KBM-7 (cell line): ENCODE data around the gene TSPAN11.

ENCODE experiments used
- DNase-seq: peaks from one replicate; pipeline ENCODE4 v3.0.0-alpha.2; 2015
- in situ Hi-C: fragments of 300-500 bp; cut with MboI; formaldehyde crosslinking; loops from 2 replicates; pipeline ENCODE4 v1.14.3; 2020; ENCODE audit warnings: low sequenced_read_pairs, low pct_unique_long_range_greater_than_20kb, mixed read lengths

Gene TSPAN11

GRCh38 chr12:30909349-30910037 is 17.1 kb upstream of the TSPAN11 start:
- no peak for DNase-seq
- in situ Hi-C loops: no loop called here

- no peak for DNase-seq
- in situ Hi-C loops: no loop called here
These were observed 16.6 kb upstream of the TSPAN11 start for GRCh38 chr12:30910038-30910350.

- in situ Hi-C loops: no loop called here
- no peak for DNase-seq
These were observed 15.3 kb upstream of the TSPAN11 start for GRCh38 chr12:30911207-30911606.

- peak; percentile 16 for DNase-seq
- in situ Hi-C loops: no loop called here
These were observed 13.2 kb upstream of the TSPAN11 start for GRCh38 chr12:30913323-30913722.

GRCh38 chr12:30914986-30915591 is 11.5 kb upstream of the TSPAN11 start:
- in situ Hi-C loops: no loop called here
- no peak for DNase-seq

GRCh38 chr12:30923057-30923456 is 3.5 kb upstream of the TSPAN11 start:
- no peak for DNase-seq
- in situ Hi-C loops: no loop called here

GRCh38 chr12:30925607-30926242 is 823 bp upstream of the TSPAN11 start:
- DNase-seq: no peak
- in situ Hi-C loops: no loop called here

- DNase-seq: no peak
- in situ Hi-C loops: no loop called here
These were observed 669 bp downstream of the TSPAN11 start for GRCh38 chr12:30927222-30927611.

GRCh38 chr12:30928356-30929244 is 2.1 kb downstream of the TSPAN11 start:
- no peak for DNase-seq
- in situ Hi-C loops: no loop called here

GRCh38 chr12:30930238-30930637 is 3.7 kb downstream of the TSPAN11 start:
- no peak for DNase-seq
- in situ Hi-C loops: no loop called here

- in situ Hi-C loops: no loop called here
These were observed 4.1 kb downstream of the TSPAN11 start for GRCh38 chr12:30930641-30931040.

GRCh38 chr12:30932881-30933280 is 6.3 kb downstream of the TSPAN11 start:
- no peak for DNase-seq
- in situ Hi-C loops: no loop called here

More at GRCh38 chr12:30930641-30931040, 4.1 kb downstream of the TSPAN11 start:
- DNase-seq: no peak

GRCh38 chr12:30934811-30935210 is 8.3 kb downstream of the TSPAN11 start:
- in situ Hi-C loops: no loop called here
- no peak for DNase-seq

GRCh38 chr12:30936036-30936435 is 9.5 kb downstream of the TSPAN11 start:
- in situ Hi-C loops: no loop called here

GRCh38 chr12:30939234-30939633 is 12.7 kb downstream of the TSPAN11 start:
- in situ Hi-C loops: no loop called here
- no peak for DNase-seq

More at GRCh38 chr12:30936036-30936435, 9.5 kb downstream of the TSPAN11 start:
- DNase-seq: no peak

GRCh38 chr12:30942486-30942885 is 15.9 kb downstream of the TSPAN11 start:
- DNase-seq: no peak
- in situ Hi-C loops: no loop called here

GRCh38 chr12:30942936-30943335 is 16.4 kb downstream of the TSPAN11 start:
- DNase-seq: no peak
- in situ Hi-C loops: no loop called here

GRCh38 chr12:30945443-30946164 is 19.1 kb downstream of the TSPAN11 start:
- no peak for DNase-seq
- in situ Hi-C loops: no loop called here

- no peak for DNase-seq
- in situ Hi-C loops: no loop called here
These were observed 25.5 kb downstream of the TSPAN11 start for GRCh38 chr12:30952015-30952414.
